ENCODE measurements around the gene GABBR1.

GABBR1 gene

GRCh38 chr6:29628419-29629281, 4.3 kb downstream of the GABBR1 start (continued):
- peak; percentile 75 for TF ChIP-seq ZBTB48 (tag by site-specific recombination; IDR thresholded peaks at IDR 0.05)
- no peak for TF ChIP-seq KLF10 (tag by site-specific recombination; IDR thresholded peaks at IDR 0.05)
- TF ChIP-seq ZBTB8A (tag by site-specific recombination; IDR thresholded peaks at IDR 0.05), result peak; percentile 90
- peak; percentile 56; the same call in 1 of the 2 replicates for TF ChIP-seq ZNF366 (tag by site-specific recombination; conservative IDR thresholded peaks at IDR 0.05)
- TF ChIP-seq ZNF133 (tag by site-specific recombination; IDR thresholded peaks at IDR 0.05), result no peak
- no peak for TF ChIP-seq ZNF174 (tag by site-specific recombination; IDR thresholded peaks at IDR 0.05)
- TF ChIP-seq PRDM1 (tag by site-specific recombination; IDR thresholded peaks at IDR 0.05), result peak; percentile 82
- TF ChIP-seq GLIS1 (tag by site-specific recombination; IDR thresholded peaks at IDR 0.05), result peak; percentile 29; the same call in 1 of the 2 replicates
- TF ChIP-seq ZNF510 (tag by site-specific recombination; IDR thresholded peaks at IDR 0.05; ENCODE audit: insufficient replicate concordance), result no peak
- TF ChIP-seq ZNF629 (tag by site-specific recombination; IDR thresholded peaks at IDR 0.05), result peak; percentile 26
- no peak for TF ChIP-seq ZNF776 (tag by site-specific recombination; IDR thresholded peaks at IDR 0.05; ENCODE audit: borderline replicate concordance)
- TF ChIP-seq ZNF777 (tag by site-specific recombination; IDR thresholded peaks at IDR 0.05; ENCODE audit: borderline replicate concordance), result no peak; the same call in 1 of the 2 replicates
- TF ChIP-seq EGR2 (tag by site-specific recombination; IDR thresholded peaks at IDR 0.05; ENCODE audit: low read depth), result no peak
- TF ChIP-seq, protein P1, sequence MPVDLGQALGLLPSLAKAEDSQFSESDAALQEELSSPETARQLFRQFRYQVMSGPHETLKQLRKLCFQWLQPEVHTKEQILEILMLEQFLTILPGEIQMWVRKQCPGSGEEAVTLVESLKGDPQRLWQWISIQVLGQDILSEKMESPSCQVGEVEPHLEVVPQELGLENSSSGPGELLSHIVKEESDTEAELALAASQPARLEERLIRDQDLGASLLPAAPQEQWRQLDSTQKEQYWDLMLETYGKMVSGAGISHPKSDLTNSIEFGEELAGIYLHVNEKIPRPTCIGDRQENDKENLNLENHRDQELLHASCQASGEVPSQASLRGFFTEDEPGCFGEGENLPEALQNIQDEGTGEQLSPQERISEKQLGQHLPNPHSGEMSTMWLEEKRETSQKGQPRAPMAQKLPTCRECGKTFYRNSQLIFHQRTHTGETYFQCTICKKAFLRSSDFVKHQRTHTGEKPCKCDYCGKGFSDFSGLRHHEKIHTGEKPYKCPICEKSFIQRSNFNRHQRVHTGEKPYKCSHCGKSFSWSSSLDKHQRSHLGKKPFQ (tag by site-specific recombination; IDR thresholded peaks at IDR 0.05), result peak; percentile 65
- peak; percentile 62 for TF ChIP-seq SP2 (tag by site-specific recombination; IDR thresholded peaks at IDR 0.05)
- TF ChIP-seq IKZF3 (tag by site-specific recombination; IDR thresholded peaks at IDR 0.05), result peak; percentile 95
- TF ChIP-seq, protein P2, sequence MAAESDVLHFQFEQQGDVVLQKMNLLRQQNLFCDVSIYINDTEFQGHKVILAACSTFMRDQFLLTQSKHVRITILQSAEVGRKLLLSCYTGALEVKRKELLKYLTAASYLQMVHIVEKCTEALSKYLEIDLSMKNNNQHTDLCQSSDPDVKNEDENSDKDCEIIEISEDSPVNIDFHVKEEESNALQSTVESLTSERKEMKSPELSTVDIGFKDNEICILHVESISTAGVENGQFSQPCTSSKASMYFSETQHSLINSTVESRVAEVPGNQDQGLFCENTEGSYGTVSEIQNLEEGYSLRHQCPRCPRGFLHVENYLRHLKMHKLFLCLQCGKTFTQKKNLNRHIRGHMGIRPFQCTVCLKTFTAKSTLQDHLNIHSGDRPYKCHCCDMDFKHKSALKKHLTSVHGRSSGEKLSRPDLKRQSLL (tag by site-specific recombination; IDR thresholded peaks at IDR 0.05), result no peak
- TF ChIP-seq ZNF488 (tag by site-specific recombination; IDR thresholded peaks at IDR 0.05), result no peak
- no peak for TF ChIP-seq ZNF426 (tag by site-specific recombination; IDR thresholded peaks at IDR 0.05)

DNA sequence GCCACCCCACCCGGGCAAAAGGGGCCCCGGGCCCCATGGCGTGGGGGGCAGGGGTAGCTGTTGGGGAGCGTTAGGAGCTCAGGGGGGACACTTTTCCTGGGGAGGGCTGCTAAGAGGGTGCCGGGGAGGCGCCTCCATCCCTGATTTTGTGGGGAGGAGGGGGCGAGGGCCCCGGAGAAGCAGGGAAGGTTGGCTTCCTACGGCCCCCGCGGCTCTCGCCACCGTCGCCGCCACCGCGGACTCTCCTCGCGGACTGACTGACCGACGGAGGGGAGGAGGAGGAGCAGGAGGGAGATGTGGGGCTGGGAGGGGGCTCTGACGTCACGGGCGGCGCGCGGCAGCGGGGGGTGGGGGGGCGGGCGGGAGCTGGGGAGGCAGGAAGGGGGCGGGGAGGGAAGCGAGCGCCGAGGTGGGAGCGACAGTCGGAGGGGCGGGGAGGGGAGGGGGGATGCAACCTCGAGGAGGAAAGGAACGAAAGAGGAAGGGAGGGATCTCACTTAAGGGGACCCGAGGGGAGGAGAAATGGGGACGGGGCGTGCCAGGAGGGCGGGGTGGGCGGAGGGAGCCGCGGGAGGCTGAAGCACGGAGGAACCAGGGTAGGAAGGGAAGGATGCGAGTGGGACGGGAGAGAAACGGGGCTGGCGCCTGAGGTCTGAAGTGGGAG, 5.1 kb downstream of the GABBR1 start:
- H3K4me1 ChIP-seq (ENCODE audit: control insufficient read depth, insufficient read depth, low read length), result peaks cover 16% of the 10 kb centered on the region
- peaks cover 5 to 26% of the 10 kb centered on the region in 2 experiments; a peak in 2 of 3 replicates for H3K36me3 ChIP-seq (ENCODE audit: control insufficient read depth in 2 of 2, insufficient read depth in 1 of 2, low read length in 2 of 2)
- no peaks in the 10 kb centered on the region for H3K9me3 ChIP-seq (ENCODE audit: control insufficient read depth, insufficient read depth, low read depth, low read length)
- peak overlapping the region; percentile 38 for H3K4me3 ChIP-seq (ENCODE audit: low read depth, low read length)
- peak overlapping the region; percentile 57; the same call in 1 of the 2 replicates for H3K27ac ChIP-seq (ENCODE audit: extremely low read depth, low read depth, low read length)
- ChIA-PET POLR2A (interaction anchor here (0.5 to 3.2 kb wide), 17 partner anchors 14 to 869 kb away, joined by 3 to 18 read pairs (median 4); no protein-coding TSS in a partner anchor), CTCF (interaction anchor here (0.6 to 4.3 kb wide), 12 partner anchors 8 to 778 kb away, joined by 3 to 19 read pairs (median 4); no protein-coding TSS in a partner anchor)
- no peak for TF ChIP-seq ZNF239 (tag by site-specific recombination; IDR thresholded peaks at IDR 0.05)
- no peak for TF ChIP-seq ZNF280C (tag by site-specific recombination; IDR thresholded peaks at IDR 0.05)
- no peak for TF ChIP-seq PRDM1 (tag by site-specific recombination; IDR thresholded peaks at IDR 0.05)
- no peak for TF ChIP-seq ZNF362 (tag by site-specific recombination; IDR thresholded peaks at IDR 0.05)
- TF ChIP-seq, protein P3, sequence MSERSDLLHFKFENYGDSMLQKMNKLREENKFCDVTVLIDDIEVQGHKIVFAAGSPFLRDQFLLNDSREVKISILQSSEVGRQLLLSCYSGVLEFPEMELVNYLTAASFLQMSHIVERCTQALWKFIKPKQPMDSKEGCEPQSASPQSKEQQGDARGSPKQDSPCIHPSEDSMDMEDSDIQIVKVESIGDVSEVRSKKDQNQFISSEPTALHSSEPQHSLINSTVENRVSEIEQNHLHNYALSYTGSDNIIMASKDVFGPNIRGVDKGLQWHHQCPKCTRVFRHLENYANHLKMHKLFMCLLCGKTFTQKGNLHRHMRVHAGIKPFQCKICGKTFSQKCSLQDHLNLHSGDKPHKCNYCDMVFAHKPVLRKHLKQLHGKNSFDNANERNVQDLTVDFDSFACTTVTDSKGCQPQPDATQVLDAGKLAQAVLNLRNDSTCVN (tag by site-specific recombination; optimal IDR thresholded peaks at IDR 0.05), result peak; percentile 23
- TF ChIP-seq ZFP69B (tag by site-specific recombination; IDR thresholded peaks at IDR 0.05), result no peak
- TF ChIP-seq ZNF37A (tag by site-specific recombination; IDR thresholded peaks at IDR 0.05), result no peak
- TF ChIP-seq ZNF629 (tag by site-specific recombination; IDR thresholded peaks at IDR 0.05), result peak; percentile 55
- TF ChIP-seq GLIS2 (tag by site-specific recombination; IDR thresholded peaks at IDR 0.05), result peak; percentile 11; the same call in 1 of the 2 replicates
- no peak for TF ChIP-seq IKZF3 (tag by site-specific recombination; IDR thresholded peaks at IDR 0.05)

Data from HEK293 (cell line).